Measurements from ENCODE around the gene GSG1. TPM values are rescaled to one million over a fixed set of nuclear protein-coding genes. Genes with fewer than 3 reads are reported as not detected.

Gene GSG1
- total RNA-seq, 1 experiment from 2014 or later, result not detected

DNA sequence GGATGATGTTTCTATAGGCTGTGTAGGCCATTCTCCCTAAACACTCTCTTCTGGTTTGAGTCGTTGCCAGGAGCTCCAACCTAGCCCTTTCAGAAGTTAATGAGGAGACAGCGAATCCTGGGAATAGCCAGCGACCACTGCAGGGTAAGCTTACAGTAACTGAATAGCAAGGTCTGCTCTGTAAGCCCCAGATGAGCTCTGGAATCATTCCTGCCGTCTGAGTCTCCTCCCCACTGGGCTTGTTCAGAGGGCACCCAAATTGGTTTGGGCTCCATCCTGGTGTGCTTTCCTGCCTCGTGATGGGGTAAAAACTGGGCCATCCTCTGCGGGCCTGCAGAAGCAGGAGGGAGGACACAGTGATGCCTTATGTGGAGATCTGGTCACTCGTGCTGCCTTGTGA lies 49.7 kb upstream of the GSG1 start:
- BruUV-seq (replicated peaks), result no TSS peak
- no peak overlapping the region for H3K9ac ChIP-seq (ENCODE audit: low read length)
- H3K9me2 ChIP-seq (ENCODE audit: insufficient read depth), result no peaks in the 10 kb centered on the region
- no peaks in the 10 kb centered on the region for H3K36me3 ChIP-seq (ENCODE audit: control insufficient read depth in 1 of 2, insufficient read depth in 2 of 2, low read length in 2 of 2)
- ATAC-seq (no peak), DNase-seq (ENCODE audit: low read depth, low spot score) (no peak)
- RAD21 ChIA-PET (ENCODE audit: low non-redundant PET in 1 of 2, low total read pairs in 2 of 2, uncharacterized antibody in 2 of 2, unreplicated experiment in 2 of 2), result no interaction called here
- H3K4me3 ChIP-seq (replicated peaks in 1 of 2; ENCODE audit: low read depth in 1 of 2, low read length in 2 of 2), result no peak overlapping the region
- H3K9me3 ChIP-seq (ENCODE audit: control insufficient read depth in 1 of 2, insufficient read depth in 1 of 2, low read depth in 1 of 2, low read length in 2 of 2), result no peaks in the 10 kb centered on the region
- peaks cover 0 to 18% of the 10 kb centered on the region in 2 experiments; a peak in 2 of 4 replicates for H3K4me1 ChIP-seq (ENCODE audit: control insufficient read depth in 1 of 2, insufficient read depth in 2 of 2, low read length in 2 of 2)
- no peak overlapping the region for H2AFZ ChIP-seq (ENCODE audit: low read depth, low read length, poor library complexity, severe bottlenecking)
- no peak overlapping the region for H3K27ac ChIP-seq (ENCODE audit: low read depth, low read length)
- intact Hi-C loops (cut with micrococcal nuclease), result no loop called here
- H3K27me3 ChIP-seq (ENCODE audit: insufficient read depth, low read length), result no peaks in the 10 kb centered on the region
- no peaks in the 10 kb centered on the region for H3K79me2 ChIP-seq (ENCODE audit: insufficient read depth, low read length)
- H4K20me1 ChIP-seq (ENCODE audit: insufficient read depth), result no peaks in the 10 kb centered on the region
- POLR2A ChIA-PET, result no interaction called here
- TF ChIP-seq, protein P1, sequence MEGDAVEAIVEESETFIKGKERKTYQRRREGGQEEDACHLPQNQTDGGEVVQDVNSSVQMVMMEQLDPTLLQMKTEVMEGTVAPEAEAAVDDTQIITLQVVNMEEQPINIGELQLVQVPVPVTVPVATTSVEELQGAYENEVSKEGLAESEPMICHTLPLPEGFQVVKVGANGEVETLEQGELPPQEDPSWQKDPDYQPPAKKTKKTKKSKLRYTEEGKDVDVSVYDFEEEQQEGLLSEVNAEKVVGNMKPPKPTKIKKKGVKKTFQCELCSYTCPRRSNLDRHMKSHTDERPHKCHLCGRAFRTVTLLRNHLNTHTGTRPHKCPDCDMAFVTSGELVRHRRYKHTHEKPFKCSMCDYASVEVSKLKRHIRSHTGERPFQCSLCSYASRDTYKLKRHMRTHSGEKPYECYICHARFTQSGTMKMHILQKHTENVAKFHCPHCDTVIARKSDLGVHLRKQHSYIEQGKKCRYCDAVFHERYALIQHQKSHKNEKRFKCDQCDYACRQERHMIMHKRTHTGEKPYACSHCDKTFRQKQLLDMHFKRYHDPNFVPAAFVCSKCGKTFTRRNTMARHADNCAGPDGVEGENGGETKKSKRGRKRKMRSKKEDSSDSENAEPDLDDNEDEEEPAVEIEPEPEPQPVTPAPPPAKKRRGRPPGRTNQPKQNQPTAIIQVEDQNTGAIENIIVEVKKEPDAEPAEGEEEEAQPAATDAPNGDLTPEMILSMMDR (IDR thresholded peaks at IDR 0.05 in 2 of 3, conservative IDR thresholded peaks at IDR 0.05 in 1 of 3; ENCODE audit: borderline replicate concordance in 1 of 3, insufficient read depth in 1 of 3, low read depth in 2 of 3, low read length in 2 of 3), result no peak
- TF ChIP-seq, protein P2, sequence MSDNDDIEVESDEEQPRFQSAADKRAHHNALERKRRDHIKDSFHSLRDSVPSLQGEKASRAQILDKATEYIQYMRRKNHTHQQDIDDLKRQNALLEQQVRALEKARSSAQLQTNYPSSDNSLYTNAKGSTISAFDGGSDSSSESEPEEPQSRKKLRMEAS (IDR thresholded peaks at IDR 0.05), result no peak
- TF ChIP-seq, protein P3, sequence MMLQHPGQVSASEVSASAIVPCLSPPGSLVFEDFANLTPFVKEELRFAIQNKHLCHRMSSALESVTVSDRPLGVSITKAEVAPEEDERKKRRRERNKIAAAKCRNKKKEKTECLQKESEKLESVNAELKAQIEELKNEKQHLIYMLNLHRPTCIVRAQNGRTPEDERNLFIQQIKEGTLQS (IDR thresholded peaks at IDR 0.05), result no peak
- no peak overlapping the region for H3K4me2 ChIP-seq (ENCODE audit: low read length)
- CTCF ChIA-PET, result no interaction called here

DNA sequence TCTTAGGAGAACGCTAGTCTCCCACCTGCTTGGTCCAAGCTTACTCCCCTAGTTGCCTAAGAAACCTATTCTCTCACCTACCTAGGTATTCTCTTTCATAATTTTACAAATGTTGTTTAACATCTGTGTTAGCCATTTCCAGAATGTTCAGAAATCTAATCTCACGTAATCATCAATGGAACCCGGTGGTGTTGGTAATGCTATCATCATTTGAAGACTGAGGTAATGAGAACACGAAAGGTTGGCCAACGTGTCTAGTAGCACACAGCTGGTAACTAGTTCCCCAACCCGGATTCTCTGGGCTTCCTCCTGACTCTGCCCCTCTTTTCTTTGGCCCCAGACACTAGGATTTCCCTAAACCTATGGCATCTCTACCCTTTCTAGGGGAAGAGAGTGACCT lies 49.3 kb upstream of the GSG1 start:
- no TSS peak for BruUV-seq (replicated peaks)
- Histone ChIP-seq H3K27ac (ENCODE audit: low read depth, low read length) (no peak overlapping the region), H3K9me2 (ENCODE audit: insufficient read depth) (no peaks in the 10 kb centered on the region), H3K27me3 (ENCODE audit: insufficient read depth, low read length) (no peaks in the 10 kb centered on the region), H3K4me2 (ENCODE audit: low read length) (no peak overlapping the region), H3K9ac (ENCODE audit: low read length) (no peak overlapping the region), H2AFZ (ENCODE audit: low read depth, low read length, poor library complexity, severe bottlenecking) (no peak overlapping the region), H3K9me3 (ENCODE audit: control insufficient read depth in 1 of 2, insufficient read depth in 1 of 2, low read depth in 1 of 2, low read length in 2 of 2) (no peaks in the 10 kb centered on the region), H3K36me3 (ENCODE audit: control insufficient read depth in 1 of 2, insufficient read depth in 2 of 2, low read length in 2 of 2) (no peaks in the 10 kb centered on the region), H4K20me1 (ENCODE audit: insufficient read depth) (no peaks in the 10 kb centered on the region), H3K4me1 (ENCODE audit: control insufficient read depth in 1 of 2, insufficient read depth in 2 of 2, low read length in 2 of 2) (peaks cover 0 to 15% of the 10 kb centered on the region in 2 experiments; a peak in 2 of 4 replicates), H3K4me3 (replicated peaks in 1 of 2; ENCODE audit: low read depth in 1 of 2, low read length in 2 of 2) (no peak overlapping the region), H3K79me2 (ENCODE audit: insufficient read depth, low read length) (no peaks in the 10 kb centered on the region)
- DNase-seq (ENCODE audit: low read depth, low spot score) (no peak), ATAC-seq (no peak)
- TF ChIP-seq ZNF274 (IDR thresholded peaks at IDR 0.05; ENCODE audit: low read depth, low read length), result no peak
- TF ChIP-seq SRF (IDR thresholded peaks at IDR 0.05; ENCODE audit: low read depth), result no peak
- no peak for TF ChIP-seq POLR2A (IDR thresholded peaks at IDR 0.05; ENCODE audit: borderline replicate concordance, extremely low read depth, insufficient read depth, insufficient read length)
- TF ChIP-seq, protein P3 (IDR thresholded peaks at IDR 0.05), result no peak
- TF ChIP-seq YY1 (IDR thresholded peaks at IDR 0.05; ENCODE audit: extremely low read depth, insufficient replicate concordance, low read depth, low read length), result no peak
- ChIA-PET POLR2A (no interaction called here), RAD21 (ENCODE audit: low non-redundant PET in 1 of 2, low total read pairs in 2 of 2, uncharacterized antibody in 2 of 2, unreplicated experiment in 2 of 2) (no interaction called here), CTCF (no interaction called here)
- intact Hi-C loops (cut with micrococcal nuclease), result no loop called here
